Measurements from ENCODE around the gene GLI3.

GLI3 gene

GRCh38 chr7:42175834-42176723 lies 60.9 kb downstream of the GLI3 start:
- no peak for DNase-seq (ENCODE audit: low read depth)

DNA sequence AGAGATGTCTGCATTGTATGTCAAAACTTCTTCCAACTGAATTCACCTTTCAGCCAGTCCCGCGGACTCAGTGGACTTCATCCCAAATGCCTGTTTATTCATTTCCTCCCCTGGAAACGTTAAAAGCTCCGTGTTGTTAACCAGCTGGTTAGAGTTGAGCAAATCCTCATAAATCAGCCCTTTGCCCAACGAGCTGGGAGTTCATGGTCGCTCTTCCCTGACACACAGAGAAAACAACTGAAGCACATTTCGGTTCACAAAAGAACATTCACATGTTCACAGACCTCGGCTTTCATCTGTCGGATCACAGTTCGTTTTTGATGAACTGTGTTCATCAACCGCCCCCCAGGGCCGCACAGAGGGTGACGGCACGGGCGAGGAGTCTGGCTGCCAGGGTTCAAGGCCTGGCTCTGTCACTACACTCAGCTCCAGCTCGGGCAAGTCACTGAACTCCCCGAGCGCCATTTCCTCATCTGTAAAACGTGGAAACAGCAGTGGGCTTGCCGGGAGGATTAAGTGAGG lies 62.6 kb downstream of the GLI3 start:
- DNase-seq (ENCODE audit: low read depth): no peak

- DNase-seq (ENCODE audit: low read depth): no peak
These were observed 66.3 kb downstream of the GLI3 start for GRCh38 chr7:42170724-42171123.

DNA sequence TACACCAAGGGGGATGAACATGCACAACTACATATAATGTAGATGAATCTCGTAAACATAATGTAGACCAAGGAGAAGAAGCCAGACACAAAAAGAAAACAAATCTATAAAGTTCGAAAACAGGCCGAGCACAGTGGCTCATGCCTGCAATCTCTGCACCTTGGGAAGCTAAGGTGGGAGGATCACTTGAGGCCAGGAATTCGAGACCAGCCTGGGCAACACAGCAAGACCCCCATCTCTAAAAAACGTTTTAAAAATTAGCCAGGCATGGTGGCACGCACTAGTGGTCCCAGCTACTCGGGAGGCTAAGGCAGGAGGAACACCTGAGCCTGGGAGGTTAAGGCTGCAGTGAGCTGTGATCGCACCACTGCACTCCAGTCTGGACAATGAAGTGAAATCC lies 68.5 kb downstream of the GLI3 start:
- no peak for DNase-seq (ENCODE audit: low read depth)

- no peak for DNase-seq (ENCODE audit: low read depth)
These were observed 69.3 kb downstream of the GLI3 start for GRCh38 chr7:42167631-42168236.

DNA sequence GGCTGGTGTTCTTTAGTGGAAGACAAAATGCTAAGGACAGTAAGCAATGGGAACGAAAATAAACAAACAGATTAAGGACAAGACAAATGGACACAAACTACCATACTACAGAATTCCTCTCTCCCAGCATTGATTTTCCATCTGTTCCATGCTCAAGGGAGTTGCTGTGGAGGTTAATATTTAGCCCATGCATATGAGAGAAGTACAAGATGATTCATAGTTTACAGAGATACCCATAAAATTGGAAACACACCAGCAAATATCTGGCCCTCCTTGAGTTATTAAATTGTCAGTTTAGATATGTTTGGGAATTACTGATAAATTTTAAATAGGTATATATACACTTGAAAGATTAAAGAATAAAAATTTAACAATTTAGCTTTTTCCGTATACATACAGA lies 69.8 kb downstream of the GLI3 start:
- DNase-seq (ENCODE audit: low read depth): no peak

- DNase-seq (ENCODE audit: low read depth): no peak
These were observed 72.1 kb downstream of the GLI3 start for GRCh38 chr7:42164881-42165428.

GRCh38 chr7:42162560-42163325 lies 74.3 kb downstream of the GLI3 start:
- no peak for DNase-seq (ENCODE audit: low read depth)

DNA sequence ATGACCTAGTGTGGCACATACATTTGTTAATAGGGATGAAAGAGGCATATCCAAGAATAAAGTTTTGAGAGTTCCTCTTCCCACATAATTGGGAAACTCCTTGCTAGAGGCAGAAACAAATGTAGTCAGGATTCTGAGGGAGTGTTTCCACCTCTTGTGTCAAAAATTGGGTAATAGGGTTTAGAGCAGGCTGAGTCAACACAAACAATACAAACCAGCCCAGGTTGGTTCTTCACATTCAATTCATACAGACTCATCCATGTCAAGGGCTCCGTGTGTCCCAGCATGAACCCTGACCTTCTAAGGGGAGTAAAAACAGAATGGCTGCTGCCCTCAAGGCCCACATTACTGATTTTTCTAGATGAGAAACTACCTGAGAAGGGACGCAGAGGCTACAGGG lies 75.3 kb downstream of the GLI3 start:
- no peak for DNase-seq (ENCODE audit: low read depth)

DNA sequence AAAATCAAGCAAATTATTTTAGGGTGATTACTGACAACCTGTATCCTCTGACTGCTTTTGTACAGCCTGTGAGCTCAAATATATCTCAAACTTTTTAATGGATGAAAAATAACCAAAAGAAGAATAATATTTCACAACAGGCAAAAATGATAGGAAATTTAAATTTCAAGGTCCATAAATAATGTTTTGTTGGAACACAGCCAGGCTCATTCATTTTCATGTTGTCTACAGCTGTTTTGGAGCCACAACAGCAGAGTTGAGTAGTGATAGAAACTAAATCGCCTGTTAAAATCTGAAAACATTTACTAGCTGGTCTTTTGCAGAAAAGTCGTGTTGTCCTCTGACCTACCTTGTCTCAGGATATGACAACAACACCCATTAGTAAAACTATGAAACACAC lies 75.9 kb downstream of the GLI3 start:
- DNase-seq (ENCODE audit: low read depth): no peak

GRCh38 chr7:42159130-42159529 lies 77.9 kb downstream of the GLI3 start:
- DNase-seq (ENCODE audit: low read depth): no peak

DNA sequence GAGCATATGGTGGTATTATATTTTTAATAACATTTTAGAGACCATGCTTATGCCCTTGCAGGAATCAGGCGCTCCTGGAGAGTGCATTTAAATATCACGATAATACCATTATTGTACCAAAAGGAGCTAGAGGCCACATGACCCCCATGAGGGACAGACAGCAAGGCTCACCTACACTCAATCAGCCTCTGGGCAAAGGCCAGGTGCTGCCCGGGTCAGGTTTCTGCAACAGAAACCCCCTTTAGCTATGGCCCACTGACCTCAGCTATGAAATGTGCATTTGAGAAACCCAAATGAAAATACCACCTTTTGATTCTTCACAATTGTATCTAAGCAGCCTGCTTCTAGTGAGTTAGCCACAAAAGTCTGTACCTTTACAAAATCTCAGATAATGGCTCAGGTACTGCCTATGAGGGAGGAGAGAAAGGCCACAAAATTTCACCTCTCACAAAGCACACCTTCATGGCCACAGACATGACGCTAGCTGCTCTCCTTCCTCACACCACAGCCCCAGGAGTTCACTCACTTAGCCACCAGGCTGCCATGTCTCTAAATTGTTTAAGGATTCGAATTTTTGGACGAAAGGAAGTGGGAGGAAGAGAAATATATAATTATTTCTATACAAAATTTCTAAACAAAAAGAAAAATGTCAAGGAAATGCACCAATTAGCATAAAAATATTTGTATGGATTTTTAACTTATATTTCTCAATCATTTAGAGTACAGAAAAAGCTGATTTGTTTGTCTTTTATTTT lies 79.9 kb downstream of the GLI3 start:
- no peak for DNase-seq (ENCODE audit: low read depth)

DNA sequence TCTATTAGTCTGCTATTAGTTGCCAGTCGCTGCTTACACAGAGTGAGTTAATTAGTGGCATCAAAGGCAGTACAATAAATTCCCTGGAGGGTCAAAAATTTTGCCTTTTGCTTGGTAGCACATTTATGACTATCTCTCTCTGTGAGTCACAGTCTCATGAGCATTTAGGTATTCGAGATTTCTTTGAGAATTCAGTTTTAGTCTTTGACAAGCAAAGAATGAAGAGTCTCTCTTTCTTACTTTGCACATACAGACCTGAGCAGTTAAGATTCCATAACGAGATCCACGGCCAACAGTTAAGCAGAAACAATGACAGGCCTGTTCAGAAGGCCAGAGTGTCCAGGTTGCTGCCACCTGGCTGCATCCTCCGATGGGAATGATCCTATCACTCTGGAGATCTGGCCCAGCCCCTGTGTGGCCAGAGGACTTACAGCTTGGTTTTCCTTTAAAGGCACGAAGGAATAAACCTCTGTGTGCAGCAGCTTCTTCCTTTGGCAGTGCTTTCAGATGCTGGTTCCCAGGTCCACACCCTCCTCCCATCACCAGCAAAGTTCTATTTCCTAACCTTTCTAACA lies 80.6 kb downstream of the GLI3 start:
- DNase-seq (ENCODE audit: low read depth): no peak

DNA sequence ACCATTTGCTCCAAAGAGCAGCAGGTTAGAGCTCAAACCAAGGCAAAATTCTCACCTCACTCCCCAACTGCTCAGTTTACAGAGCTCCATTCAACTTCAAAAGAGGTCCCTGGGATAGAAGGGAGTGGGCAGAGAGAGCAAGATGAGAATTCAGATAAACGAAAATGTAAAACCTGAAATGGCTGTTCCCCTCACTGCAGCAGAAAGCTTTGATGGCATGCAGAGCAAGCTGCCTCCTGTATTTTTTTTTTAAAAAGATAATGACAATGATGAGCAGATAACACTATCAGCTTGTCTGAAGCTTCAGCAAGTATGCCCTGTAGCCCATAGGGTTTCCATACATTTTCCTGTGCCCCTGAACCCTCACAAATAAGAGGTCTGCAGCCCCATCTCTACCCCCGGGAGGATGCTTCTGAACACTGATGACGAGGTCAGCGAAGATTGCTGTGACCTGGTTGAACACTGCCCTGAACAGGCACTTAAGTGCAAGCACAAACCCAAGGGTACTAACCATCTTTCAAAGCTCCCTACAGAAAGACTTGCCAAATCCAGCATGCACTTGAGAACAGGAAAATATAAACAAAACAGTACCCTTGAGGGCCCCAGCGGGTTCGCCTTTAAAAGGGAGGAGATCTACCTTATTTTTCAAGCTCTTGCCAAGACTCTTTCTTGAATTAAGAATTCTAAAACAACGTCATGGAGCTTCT lies 81.3 kb downstream of the GLI3 start:
- no peak for DNase-seq (ENCODE audit: low read depth)

DNA sequence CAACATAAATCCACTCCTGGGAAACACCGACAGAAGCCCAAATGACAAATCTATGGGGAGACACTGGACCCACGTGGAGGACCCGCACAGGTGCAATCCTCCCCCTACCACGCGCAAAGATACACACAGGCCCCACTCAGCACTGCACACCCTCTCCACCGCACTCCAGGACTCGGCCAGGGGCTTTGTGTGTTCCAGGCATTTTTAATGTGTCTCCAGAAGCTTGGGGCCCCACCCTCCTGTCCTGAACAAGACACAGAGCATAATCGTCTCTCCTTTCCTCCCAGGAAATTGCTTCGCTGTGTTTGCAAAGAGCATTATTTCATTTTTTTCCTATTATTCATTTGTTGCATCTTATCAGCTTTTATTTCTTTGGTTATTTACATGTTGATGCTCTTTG lies 82.8 kb downstream of the GLI3 start:
- no peak for DNase-seq (ENCODE audit: low read depth)

- no peak for DNase-seq (ENCODE audit: low read depth)
These were observed 84.4 kb downstream of the GLI3 start for GRCh38 chr7:42152329-42153205.

DNA sequence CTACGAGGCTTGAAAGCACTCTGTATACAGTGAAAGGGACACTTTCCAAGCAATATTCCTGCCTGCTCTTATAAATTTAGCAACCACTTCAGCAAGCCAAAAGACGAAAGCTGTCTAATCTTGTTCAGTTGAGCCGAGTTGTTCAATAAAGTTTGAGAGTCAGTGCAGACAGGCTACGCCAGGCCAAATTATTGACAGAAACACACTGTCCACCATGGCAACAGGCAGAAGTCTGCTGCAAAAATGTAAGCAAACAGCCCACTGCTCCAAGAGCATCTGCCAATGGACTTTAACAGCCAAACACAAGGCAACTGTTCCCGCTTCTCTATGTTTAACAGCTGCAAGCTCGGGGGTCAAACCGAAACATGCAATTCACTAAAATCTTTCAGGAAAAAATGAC lies 85.7 kb downstream of the GLI3 start:
- DNase-seq (ENCODE audit: low read depth): no peak

DNA sequence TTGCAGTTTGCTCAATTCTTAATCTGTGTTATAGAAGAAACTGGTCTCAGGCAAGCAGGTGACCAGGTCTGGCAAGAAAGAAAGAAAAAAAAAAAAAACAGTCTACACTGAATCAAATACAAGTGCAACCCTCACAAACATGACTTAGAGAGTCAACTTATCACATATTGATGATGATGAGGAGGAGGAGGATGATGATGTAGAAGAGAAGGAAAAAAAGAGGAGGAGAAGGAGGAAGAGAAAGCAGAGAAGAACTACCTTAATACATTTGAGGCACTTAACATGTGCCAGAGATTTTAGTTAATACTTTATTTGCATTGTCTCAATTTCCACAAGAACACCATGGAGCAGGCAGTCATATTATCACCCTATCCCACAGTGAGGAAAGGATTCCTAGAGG lies 91.5 kb downstream of the GLI3 start:
- no peak for DNase-seq (ENCODE audit: low read depth)

DNA sequence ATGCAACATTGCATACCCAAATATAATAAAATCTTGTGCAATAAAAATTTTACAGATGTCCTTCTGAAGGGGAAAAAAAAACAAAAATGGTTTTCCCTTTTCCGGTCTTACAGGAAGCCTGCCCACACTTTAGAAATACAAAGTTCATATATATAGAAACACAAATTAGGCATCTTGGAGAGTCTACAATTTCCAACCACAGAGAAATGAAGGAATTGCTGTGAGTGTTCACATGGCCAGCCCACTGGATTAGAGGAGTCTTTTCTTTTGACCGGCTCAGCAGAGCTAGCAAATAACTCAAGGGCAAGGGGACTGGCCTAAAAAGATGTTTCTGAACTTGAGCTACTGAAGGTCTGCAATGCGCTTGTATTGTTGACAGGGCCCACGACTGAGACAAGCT lies 92.4 kb downstream of the GLI3 start:
- DNase-seq (ENCODE audit: low read depth): no peak
